OCI-LY3 (cell line): ENCODE measurements around the gene FMR1.

ENCODE experiments used
- EZH2phosphoT487 ChIP-seq: fragments of 200-600 bp; shearing (Covaris generic); IDR thresholded peaks from 2 replicates; pipeline ENCODE4 v1.6.1; 2018; ENCODE audit warnings: antibody characterized with exemption, mixed run types, low read depth
- TF ChIP-seq, protein P1 (sequence below): fragments of 200-600, 300-600 bp; sonication (generic); IDR thresholded peaks from 2 replicates; pipeline ENCODE4 v1.5.1; 2014; ENCODE audit warnings: antibody characterized with exemption, low read length, low read depth

DNA sequence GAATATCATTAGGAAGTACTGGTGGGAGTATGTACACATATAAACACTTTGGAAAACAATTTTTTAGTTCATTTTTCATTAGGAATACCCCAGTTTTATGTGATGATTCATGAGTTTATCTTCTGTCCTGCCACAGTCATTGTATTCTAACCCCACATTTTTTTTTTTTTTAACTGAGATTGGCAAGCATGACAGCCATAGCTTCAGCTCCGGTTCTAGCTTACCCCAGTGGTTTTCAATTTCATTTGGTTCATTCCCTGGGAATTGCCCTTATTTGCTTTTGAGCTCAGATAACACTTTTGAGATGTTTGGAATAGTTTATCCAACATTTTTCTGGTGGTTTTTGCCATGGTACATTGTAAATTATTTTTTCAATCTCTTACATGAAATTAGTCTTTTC, 21.0 kb upstream of the FMR1 start:
- TF ChIP-seq, protein P1, sequence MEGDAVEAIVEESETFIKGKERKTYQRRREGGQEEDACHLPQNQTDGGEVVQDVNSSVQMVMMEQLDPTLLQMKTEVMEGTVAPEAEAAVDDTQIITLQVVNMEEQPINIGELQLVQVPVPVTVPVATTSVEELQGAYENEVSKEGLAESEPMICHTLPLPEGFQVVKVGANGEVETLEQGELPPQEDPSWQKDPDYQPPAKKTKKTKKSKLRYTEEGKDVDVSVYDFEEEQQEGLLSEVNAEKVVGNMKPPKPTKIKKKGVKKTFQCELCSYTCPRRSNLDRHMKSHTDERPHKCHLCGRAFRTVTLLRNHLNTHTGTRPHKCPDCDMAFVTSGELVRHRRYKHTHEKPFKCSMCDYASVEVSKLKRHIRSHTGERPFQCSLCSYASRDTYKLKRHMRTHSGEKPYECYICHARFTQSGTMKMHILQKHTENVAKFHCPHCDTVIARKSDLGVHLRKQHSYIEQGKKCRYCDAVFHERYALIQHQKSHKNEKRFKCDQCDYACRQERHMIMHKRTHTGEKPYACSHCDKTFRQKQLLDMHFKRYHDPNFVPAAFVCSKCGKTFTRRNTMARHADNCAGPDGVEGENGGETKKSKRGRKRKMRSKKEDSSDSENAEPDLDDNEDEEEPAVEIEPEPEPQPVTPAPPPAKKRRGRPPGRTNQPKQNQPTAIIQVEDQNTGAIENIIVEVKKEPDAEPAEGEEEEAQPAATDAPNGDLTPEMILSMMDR: no peak
- no peak for TF ChIP-seq EZH2phosphoT487
